Epithelial cell of proximal tubule (primary cell): ENCODE results near the gene FMO2. TPM values are rescaled to one million over a fixed set of nuclear protein-coding genes. Genes with fewer than 3 reads are reported as not detected.
A peak's percentile ranks its signal among the peaks of the same experiment; 100 is the strongest.

ENCODE experiments used
- DNase-seq: peaks from one replicate; pipeline ENCODE4 v3.0.0-alpha.2; 2011; ENCODE audit warnings: low read depth
- H3K4me3 ChIP-seq: 2 replicates; pipeline ENCODE4 v1.5.1; 2011; ENCODE audit warnings: low read depth, mild to moderate bottlenecking, low read length
- total RNA-seq: library from RNA; depleted of rRNA; stranded (reverse); fragments of >200 nt; gene quantifications from 2 replicates; pipeline ENCODE4 v1.2.3, GENCODE V29; 2015
- TF ChIP-seq, protein P1 (sequence below): conservative IDR thresholded peaks from 2 replicates; pipeline ENCODE4 v1.5.1; 2012; ENCODE audit warnings: low read depth, mild to moderate bottlenecking, low read length

FMO2 gene
- total RNA-seq, 1 donor from 2014 or later: not detected

DNA sequence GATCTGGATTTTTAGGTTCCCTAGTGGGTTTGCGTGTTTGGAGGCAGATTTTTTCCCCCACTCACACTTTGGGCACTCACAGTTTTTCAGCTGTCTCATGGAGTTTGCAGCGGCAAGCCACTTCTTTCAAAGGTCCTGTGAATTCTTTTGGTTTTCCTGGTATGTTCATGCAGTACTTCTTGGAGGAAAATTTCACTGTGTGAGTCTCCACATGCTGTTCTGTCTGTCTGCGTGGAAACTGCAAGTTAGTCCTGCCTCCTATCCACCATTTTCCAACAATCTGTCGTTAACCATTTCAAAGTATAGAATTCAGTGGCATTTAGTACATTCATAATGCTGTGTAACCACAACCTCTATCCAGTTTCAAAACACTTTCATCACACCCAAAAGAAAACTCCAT, 62.4 kb downstream of the FMO2 start:
- DNase-seq: no peak
- TF ChIP-seq, protein P1, sequence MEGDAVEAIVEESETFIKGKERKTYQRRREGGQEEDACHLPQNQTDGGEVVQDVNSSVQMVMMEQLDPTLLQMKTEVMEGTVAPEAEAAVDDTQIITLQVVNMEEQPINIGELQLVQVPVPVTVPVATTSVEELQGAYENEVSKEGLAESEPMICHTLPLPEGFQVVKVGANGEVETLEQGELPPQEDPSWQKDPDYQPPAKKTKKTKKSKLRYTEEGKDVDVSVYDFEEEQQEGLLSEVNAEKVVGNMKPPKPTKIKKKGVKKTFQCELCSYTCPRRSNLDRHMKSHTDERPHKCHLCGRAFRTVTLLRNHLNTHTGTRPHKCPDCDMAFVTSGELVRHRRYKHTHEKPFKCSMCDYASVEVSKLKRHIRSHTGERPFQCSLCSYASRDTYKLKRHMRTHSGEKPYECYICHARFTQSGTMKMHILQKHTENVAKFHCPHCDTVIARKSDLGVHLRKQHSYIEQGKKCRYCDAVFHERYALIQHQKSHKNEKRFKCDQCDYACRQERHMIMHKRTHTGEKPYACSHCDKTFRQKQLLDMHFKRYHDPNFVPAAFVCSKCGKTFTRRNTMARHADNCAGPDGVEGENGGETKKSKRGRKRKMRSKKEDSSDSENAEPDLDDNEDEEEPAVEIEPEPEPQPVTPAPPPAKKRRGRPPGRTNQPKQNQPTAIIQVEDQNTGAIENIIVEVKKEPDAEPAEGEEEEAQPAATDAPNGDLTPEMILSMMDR: no peak
- H3K4me3 ChIP-seq: no peak overlapping the region

DNA sequence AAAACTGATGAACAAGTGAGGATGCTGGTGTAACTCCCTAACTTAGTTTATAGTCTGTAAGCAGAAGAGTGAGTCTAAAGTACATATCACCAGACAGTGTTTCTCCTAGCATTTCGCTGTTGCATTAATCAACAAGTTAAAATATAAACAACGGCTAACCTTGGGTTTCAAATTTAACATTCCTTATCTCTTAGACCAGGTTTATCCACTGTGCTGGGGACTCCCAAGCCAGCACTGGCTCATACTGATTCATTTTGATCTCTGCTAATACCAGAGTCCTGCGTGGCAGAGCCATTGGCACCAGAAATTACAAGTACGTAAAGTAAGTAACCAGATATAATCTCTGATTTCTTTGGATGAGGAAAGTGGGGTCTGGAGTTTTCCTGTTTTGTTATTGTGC, 63.2 kb downstream of the FMO2 start, which contains the start of gene FMO1:
Gene FMO1, plus strand, starts transcription at position 193 of the 400 bp plus-strand sequence. CDS start 9,594 bp downstream, outside the sequence.
- no peak within 1 kb of the TSS for H3K4me3 ChIP-seq
- TF ChIP-seq, protein P1: no peak
- DNase-seq: no peak

DNA sequence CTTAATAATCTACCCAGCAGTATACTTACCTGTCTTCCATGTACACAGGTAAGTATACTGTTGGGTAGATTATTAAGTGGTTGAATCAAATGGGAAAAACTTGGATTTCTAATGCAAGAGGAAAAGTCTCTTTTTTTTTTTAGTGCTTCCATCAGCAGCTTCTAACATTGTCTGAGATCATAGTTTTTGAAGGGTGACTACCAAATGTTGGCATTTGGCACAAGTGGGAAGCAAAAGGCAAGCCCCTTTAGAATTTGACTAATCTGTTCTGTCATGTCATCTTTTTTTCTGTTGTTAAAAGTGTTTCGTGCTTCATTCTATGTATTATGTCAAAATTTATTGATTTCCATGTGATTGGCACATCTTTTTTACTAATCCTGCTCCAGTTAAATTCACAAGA, 63.7 kb downstream of the FMO2 start:
- no peak overlapping the region for H3K4me3 ChIP-seq
- DNase-seq: no peak
- TF ChIP-seq, protein P1: no peak

DNA sequence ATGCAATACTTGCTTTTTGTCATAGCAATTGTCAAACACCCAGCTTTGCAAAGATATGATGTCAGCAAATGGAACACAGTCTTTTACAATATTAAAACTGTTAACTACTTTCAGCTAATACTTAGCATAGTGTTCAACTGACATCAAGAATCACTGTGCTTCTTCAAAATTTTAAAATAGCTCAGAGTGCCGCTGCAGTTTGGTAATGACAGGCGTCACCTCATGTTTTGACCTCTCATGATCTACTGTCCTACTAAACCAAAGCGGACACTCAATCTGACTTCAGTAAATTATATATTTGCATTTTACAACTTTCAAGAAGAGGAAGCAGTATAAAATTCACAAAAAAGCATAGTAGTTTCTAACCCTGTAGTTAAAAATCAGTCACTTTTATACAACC, 65.2 kb downstream of the FMO2 start:
- TF ChIP-seq, protein P1: no peak
- DNase-seq: no peak

DNA sequence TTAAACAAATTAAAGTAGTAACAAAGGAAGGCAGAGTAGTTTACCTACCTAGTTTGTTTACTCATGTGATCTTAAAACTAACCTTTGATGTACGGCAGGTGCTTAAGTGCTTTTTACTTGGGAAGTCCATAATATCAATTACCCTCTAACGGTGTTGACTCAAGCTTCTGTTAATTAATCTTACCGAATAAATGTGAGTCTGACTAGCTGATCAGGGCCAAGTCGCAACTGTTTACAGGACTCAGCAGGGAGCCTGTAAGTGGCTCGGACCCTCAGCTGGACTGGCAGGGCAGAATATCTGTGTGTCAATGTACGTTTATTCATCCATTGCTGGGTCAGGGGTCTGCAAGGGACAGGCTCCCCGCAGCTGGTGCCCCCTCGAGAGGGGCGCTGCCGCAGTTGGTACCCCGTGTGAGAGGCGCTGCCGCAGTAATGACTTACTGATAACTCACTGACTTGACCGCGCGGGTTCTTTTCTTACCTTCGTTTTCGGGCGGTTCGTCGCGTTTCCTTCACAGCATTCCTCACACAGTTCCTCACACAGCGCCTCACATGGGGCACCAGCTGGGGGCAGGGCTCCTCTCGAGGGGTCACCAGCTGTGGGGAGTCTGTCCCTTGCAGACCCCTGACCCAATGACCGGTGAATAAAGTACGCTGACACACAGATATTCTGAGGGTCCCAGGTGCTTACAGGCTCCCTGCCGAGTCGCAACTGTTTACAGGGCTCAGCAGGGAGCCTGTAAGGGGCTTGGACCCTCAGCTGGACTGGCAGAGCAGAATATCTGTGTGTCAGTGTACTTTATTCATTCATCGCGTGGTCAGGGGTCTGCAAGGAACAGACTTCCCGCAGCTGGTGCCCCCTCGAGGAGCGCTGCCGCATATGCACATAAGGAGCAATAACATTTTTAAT, 66.2 kb downstream of the FMO2 start:
- TF ChIP-seq, protein P1: peak; percentile 66
- no peak for DNase-seq
- peak overlapping the region; percentile 74 for H3K4me3 ChIP-seq

More for the DNA sequence above, 65.2 kb downstream of the FMO2 start:
- no peak overlapping the region for H3K4me3 ChIP-seq

DNA sequence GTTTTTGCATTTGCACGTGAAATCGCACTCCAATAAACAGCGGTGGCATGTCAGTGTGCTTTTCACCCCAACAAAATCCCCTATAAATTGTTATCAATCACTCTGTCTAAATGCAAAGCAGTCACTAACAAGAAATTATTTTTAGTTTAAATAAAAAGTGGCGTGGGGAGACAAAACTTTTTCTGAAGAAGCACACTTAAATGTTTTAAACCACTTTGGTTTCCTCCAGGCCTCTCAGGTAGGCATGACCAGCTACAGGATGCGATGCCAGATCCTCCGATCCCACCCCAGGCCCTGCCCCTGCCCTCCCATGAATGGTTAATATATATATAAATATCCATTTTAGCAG, 66.8 kb downstream of the FMO2 start:
- peak overlapping the region; percentile 74 for H3K4me3 ChIP-seq
- DNase-seq: no peak
- TF ChIP-seq, protein P1: no peak

DNA sequence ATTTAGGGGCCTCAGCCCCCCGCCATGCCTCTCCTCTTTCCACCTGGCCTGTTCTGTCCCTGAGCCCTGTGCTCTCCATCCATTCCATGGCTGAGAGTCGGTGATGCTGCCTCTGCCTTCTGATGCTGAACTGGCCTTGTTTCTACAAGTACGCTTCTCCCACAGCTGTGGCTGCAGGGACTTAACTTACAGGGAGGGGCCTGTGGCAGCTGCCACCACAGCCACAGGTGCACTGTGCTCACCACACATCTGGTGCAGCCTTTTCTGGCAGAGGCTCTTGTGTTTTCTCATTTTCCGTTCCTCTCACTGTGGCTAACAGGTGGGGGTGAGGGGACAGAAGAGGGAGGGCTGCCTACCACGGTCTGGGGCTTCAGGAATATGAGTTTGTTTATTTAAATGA, 67.4 kb downstream of the FMO2 start:
- TF ChIP-seq, protein P1: no peak
- H3K4me3 ChIP-seq: no peak overlapping the region
- no peak for DNase-seq
